Articular chondrocyte of knee joint (primary cell): ENCODE measurements around the gene TRPV2. TPM values are rescaled to one million over a fixed set of nuclear protein-coding genes. Genes with fewer than 3 reads are reported as not detected.

Source experiments
- small RNA-seq: library from RNA; depleted of rRNA; stranded (forward); fragments of <200 nt; gene quantifications from one replicate; pipeline ENCODE3, GENCODE V24; 2012
- total RNA-seq: library from RNA; depleted of rRNA; stranded (reverse); fragments of >200 nt; gene quantifications from 2 replicates; pipeline ENCODE4 v1.2.3, GENCODE V29; 2012

Gene TRPV2
- 21.7 and 41.8 TPM in 2 replicates for total RNA-seq

GRCh38 chr17:16415031-16415924 is at the start of gene TRPV2:
Gene TRPV2 (plus strand): TSS chr17:16415571. CDS start chr17:16417669, 2,098 bp downstream.

GRCh38 chr17:16380640-16381495 is 34.5 kb upstream of the TRPV2 start, which contains the start of gene UBB:
Gene UBB (plus strand): TSS chr17:16381091. CDS start chr17:16381908, 817 bp downstream.

Small RNA genes lying within 50 kb of the gene (small RNA-seq; reads per million reads assigned to genes)
- gene SNORD49A (not detected), gene SNORD65 (not detected)

Other genes with a start within 250 kb of the TRPV2 start
- 98.4 and 111 TPM in 2 replicates for gene NCOR1, start 200.0 kb upstream of the TRPV2 start, total RNA-seq
- gene PIGL, start 198.4 kb upstream of the TRPV2 start, total RNA-seq: 20.4 and 29.0 TPM in 2 replicates
- 3.3 and 4.5 TPM in 2 replicates for gene CENPV, start 62.1 kb upstream of the TRPV2 start, total RNA-seq
- 1,186 and 1,336 TPM in 2 replicates for gene UBB, start 34.5 kb upstream of the TRPV2 start, total RNA-seq
- 1.6 and 2.1 TPM in 2 replicates for gene LRRC75A, start 76.6 kb downstream of the TRPV2 start, total RNA-seq
- gene ZNF287, start 153.6 kb downstream of the TRPV2 start, total RNA-seq: 11.2 and 12.6 TPM in 2 replicates
- gene ZNF624, start 238.3 kb downstream of the TRPV2 start, total RNA-seq: 8.1 and 9.2 TPM in 2 replicates